NK-92 (cell line): ENCODE data around the gene SHB.
"Not testable (repeated sequence)": the region's sequence is repeated elsewhere in the genome, so short reads cannot be mapped to it uniquely, and the experiment has no call there.

Experiments
- DNase-seq: peaks from one replicate; lab custom pipeline; 2025; ENCODE audit not compliant: unreplicated experiment; lab: John Stamatoyannopoulos, UW

SHB gene

DNA sequence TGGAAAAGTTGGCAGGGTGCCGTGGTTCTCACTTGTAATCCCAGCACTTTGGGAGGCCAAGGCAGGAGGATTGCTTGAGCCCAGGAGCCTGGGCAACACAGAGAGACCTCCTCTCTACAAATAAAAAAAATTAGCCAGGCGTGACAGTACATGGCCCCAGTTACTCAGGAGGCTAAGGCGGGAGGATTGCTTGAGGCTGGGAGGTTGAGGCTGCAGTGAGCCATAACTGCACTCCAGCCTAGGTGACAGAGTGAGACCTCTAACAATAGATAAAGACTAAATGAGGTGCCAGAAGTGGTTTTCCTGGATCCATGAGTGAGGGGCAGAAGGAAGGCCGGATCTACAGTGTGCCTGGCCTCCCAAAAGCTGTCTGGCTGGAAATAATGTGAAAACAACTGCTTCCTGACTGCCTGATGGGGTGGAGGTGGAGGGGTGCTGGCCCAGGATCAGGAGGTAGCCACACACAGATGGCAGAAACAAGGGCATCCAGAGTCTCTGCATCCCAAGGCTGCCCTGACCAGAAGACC, 4.1 kb downstream of the SHB start:
- DNase-seq = no peak

DNA sequence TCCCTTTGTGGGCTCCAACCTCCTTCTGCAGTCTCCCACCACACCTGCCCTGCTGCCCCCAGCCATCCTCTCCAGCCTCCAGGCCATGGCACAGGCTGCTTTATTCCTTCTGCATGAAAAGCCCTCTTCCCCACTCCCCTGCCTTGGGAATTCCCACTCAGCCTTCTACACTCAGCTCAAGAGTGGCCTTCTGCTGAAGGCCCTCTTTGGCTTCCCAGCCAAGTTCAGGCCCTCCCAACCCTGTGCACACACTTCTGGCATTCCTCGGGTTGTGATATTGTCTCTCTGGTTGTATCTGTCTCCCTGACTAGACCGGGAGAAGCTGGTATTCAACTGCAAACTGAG, 5.7 kb downstream of the SHB start:
- no peak for DNase-seq

- DNase-seq = no peak
These were observed 6.3 kb downstream of the SHB start for GRCh38 chr9:38062498-38063362.

DNA sequence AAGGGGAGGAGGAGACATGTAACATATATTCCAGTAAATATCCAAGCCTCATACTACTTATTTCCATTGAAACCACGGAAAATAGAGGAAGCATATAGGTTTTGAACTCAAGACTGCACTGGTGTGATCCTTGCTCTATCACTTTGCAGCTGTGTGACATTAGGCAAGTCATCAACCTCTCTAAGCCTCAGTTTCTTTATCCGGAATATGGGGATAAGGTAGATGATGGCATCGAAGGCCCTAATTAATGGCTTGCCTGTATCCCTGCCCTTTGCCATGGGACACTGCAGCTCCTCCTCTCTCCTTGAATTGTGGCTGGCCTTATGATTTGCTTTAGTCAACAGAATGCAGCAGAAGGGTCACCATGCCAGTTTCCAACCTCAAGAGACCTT, 6.9 kb downstream of the SHB start:
- no peak for DNase-seq

DNA sequence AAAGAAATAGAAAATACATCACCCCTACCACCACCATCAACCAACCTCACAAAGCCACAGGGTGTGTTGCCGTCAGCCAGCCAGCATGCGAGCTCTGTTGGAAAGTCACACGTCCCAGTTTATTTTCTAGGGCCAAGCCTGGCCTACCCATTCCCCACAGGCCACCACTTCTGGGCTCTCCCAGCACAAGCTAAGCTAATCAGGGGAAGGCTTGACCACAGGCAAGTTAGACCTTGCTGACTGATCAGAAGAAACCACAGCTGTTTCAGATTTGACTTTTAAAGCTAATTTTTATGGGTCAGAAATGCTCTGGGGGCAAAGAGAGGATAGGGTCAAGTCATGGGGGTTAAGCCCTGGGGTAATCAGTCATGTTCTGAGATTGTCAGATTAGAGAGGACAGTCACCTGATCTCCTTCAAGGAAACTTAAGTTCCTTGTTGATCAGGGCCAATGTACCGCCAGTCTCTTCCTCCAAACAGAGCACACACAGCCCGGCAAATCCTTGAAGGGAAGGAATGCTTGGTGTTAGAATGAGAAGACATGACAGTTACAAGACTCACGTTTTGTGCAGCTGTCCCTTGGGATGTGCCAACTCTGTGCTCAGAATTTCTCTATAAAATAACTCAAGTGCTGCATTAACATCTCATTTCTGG, 7.6 kb downstream of the SHB start:
- no peak for DNase-seq

DNA sequence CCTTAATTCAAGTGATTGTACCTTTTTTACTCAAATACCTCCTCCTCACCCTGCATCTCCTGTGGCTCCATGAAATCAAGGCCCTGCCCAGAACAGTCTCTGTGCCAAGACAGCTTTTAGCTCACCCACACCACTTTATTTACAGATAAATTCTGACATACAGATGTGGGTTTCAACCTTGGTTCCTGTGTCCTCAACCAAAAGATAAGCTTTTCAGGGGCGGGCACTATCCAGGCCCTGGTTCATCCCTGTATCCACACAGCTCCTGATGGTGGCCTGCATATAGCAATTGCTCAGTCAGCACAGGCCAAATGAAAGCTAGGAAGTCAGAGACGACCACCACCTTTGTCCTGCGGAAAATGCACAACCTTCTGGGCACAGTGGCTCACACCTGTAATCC, 8.3 kb downstream of the SHB start:
- DNase-seq = no peak

- DNase-seq = no peak
These were observed 9.6 kb downstream of the SHB start for GRCh38 chr9:38059233-38059936.

DNA sequence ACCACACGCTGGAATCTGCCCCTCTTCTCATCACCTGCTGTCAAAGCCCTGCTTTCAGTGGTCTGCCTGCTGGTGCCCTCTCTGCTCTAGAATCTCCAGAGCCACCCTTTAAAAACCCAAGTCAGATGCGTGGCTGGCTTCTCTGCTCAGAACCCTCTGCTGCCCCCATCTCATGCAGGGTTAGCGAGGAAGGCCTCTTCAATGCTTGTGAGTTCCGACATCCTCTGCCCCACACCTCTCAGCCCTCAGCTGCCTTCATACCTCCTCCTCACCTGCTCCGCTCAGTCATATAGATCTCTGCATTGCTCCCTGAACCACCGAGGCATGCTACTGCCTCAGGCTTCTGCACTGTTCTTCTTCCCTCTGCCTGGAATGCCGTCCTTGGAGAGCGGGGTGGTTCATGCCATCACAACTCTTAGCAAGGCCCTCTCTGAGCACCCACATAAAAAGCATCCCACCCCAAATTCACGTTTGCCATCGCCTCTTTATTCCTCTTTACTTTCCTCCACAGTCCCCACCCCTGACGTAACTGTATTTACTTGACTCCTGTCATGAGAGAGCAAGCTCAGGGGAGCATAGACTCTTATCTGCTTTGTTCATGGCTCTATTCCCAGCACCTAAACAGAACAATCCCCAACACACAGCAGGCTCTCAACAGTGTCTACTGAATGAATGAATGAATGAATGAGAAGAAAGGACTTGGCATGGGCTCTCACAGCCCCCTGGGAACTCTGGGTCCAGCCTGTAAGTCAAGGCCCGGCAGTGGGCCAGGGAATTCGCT, 10.4 kb downstream of the SHB start:
- DNase-seq = no peak

DNA sequence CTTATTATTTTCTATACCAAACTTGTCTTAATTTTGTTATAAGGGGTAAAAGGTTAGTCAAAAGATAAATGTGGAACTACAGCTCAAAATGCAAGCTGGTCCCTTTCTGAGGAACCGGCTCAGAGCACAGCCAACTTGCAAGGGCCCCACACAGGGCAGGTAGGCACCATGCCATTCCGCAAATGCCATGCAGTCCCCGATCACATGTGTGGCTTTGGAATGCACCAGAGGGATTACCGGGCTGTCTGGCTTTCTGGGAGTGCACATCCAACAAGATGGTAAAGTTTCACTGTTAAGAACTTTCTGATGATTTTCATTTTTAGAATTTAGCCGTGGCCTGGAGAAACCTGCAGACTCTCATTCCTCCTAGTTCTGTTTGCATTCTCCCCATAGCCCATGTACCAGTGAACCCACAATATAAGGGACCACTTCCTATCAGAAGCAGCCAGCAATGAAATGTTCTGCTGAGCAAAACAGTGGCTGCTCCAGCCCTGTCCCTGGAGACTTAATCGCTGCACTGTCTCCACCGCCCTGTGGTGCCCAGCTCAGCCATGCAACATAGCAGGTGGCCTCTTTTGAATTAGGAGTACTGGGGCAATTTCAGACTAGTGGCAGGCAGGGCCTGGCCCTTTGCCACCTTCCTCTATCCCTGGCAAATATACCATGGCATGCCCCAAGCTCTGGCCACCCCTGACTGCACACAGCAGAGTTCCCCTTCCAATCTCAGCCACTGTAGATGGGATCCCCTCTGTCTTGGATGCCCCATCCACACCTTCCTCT, 11.4 kb downstream of the SHB start:
- no peak for DNase-seq

DNA sequence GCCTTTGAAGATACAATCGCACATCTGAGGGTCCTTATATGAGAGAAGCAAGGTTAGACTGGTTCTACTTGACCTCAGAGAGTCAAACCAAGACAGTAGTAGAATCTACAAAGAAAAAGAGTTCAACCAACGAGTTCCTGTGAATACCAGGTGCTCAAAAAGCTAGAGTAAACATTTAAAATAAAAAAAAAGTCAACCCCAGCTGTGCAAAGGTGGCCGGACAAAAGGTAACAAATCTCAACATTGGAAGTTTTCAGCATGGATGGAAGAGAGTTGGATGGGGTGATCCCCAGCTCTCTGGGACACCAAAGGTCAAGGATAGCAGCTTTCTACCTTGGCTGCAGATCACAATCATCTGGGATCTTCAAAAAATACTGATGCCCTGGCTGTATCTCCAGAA, 14.4 kb downstream of the SHB start:
- no peak for DNase-seq

GRCh38 chr9:38053697-38054461, 15.1 kb downstream of the SHB start:
- DNase-seq = no peak

DNA sequence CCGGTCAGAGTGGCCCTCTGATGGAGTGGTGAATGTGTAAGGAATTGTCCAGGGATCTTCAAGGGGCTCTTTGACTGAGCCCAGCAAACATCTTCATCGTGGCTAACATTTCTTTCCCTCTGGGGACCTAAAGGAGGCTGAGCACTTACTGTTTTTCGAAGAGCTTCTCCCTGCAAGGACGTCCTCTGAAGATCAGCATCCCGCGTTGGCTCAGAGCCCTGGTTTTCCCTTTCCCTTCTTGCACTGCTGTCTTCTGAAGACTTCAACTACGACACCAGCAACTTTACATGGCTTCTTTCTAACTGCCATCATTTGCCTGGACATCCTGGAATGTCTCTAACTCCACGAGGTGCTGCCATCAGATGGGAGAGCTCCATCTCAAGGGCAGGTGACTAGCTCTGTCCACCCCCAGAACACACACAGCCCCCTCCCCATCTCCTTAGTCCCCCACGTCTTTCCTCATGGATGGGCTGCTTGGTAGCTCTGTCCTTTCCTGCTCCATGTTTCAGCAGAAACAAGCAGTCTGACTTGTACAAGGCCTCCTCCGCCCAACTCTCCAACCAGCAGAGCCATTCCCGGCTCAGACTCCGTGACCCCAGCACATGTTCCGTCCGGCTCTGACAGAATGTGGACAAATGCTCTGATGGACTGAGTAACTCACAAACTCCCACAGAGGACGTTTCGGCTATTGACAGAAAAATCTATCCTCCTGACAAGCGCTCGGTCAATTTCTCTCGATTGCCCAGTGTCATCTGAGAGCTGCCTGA, 17.1 kb downstream of the SHB start:
- no peak for DNase-seq

- DNase-seq = no peak
These were observed 20.6 kb downstream of the SHB start for GRCh38 chr9:38048316-38048969.

DNA sequence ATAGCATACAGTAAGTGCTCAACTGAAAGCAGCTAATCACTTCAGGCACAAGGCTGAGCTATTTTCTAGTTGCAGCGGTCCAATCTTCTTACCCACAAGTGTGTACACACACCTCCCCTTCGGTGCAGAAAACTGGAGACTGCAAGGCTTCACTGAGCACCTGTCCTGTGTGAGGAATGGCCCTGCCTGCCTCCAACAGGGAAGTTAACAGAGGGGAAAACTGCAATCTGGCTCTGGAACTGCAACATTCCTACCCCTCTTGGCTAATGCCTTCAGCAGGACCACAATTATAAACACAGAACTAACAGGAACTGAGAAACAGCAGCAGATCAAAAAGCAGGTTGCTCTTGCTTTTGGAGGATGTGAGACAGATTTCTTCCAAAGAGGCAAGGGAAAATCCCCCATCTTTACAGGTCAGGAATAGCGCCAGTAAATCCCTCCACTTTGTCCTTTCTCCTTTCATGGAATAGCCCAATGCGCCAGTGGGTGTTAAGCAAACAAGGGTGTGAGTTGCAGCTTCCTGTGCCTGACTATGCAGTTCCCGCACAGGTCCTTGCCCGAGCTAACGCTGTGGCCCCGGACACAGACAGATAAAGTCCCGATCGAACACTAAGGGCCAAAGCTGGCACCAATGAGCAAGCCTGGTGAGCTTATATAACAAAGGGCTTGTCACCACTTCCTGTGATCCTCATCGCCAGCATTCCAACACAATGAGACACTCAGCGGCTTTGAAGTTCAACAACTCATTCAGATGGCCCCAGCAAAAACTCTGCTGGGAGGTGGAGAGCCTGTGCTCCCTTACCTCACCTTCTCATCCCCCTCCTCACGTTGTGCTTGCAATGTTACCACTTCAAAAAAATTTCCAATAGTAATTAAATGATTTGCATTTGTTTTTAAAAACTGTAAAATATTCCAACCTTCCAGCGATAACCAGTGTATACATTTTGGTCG, 21.5 kb downstream of the SHB start:
- DNase-seq = no peak

DNA sequence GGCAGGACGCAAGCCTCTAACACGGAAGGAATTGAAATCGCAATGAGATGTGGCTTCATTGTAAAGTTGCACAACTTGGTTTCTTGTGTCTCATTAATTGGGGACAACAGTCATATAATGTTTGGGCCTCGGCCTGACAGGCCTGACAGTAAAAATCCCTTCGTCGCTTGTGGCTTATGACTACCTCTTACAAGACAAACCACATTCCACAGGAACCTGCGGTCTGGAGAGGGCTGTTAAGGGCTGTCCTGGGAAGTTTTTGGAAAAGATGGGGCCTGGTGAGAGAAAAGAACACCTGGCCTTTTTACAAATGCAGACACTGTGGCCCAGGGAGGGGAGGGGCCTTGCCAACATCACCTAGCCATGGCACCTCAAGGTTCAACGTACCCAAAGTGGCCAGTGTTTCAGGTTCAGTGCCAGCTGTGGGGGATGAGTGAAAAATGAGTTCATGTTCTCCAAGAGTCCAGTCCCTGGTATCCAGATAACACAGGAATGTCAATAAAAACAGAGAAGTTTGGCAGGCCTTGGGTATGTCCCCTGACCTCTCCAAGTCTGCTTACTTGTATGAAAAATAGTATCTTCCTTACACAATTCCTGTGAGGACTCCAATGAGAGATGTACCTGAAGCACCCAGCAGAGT, 22.2 kb downstream of the SHB start:
- DNase-seq = no peak

- DNase-seq = not testable (repeated sequence)
These were observed 23.1 kb downstream of the SHB start for GRCh38 chr9:38045939-38046338.

DNA sequence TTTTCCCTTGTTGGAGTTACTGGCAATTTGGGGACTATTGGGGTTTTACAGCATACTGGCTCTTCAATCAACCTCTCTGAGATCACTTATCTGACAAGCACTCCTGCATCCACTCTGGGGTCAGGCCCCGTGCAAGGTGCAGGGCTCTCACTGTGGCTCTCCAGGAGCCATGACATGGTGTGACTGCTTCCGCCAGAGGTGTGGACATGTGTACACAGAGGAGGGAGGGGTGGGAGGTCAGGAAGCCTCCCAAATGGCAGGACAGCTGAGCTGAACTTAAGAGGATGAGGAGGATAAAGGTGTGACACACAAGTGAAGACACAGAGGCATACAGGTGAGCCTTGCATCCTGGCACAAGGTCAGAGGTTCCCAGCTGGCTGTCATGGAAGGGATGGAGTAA, 24.3 kb downstream of the SHB start:
- DNase-seq = no peak
